H1 (cell line): Measurements from ENCODE around the gene C14orf132.

Experiments used
- CHD2 ChIP-seq: IDR thresholded peaks from 2 replicates; pipeline ENCODE4 v1.6.1; 2012; ENCODE audit warnings: low read length, improper control_type of control experiment
- EZH2 ChIP-seq: fragments of 200-600 bp; sonication (generic); IDR thresholded peaks from 2 replicates; pipeline ENCODE4 v1.7.1; 2012; ENCODE audit warnings: low read depth, mild to moderate bottlenecking, moderate library complexity, low read length, inconsistent platforms; ENCODE audit not compliant: severe bottlenecking
- JUND ChIP-seq: IDR thresholded peaks from 2 replicates; pipeline ENCODE4 v1.6.1; 2011; ENCODE audit warnings: mild to moderate bottlenecking, improper control_type of control experiment, low read length
- NANOG ChIP-seq: IDR thresholded peaks from 2 replicates; pipeline ENCODE4 v1.6.1; 2011; ENCODE audit warnings: low read length, low read depth, mild to moderate bottlenecking, inconsistent platforms; ENCODE audit not compliant: insufficient read depth, poor library complexity, severe bottlenecking
- PHF8 ChIP-seq: fragments of 200-600 bp; sonication (generic); conservative IDR thresholded peaks from 2 replicates; pipeline ENCODE4 v1.7.1; 2012; ENCODE audit warnings: low read depth, mild to moderate bottlenecking, inconsistent platforms, low read length, moderate library complexity
- POLR2AphosphoS5 ChIP-seq: IDR thresholded peaks from 2 replicates; pipeline ENCODE4 v1.6.1; 2011; ENCODE audit warnings: low read depth, low read length
- RFX5 ChIP-seq: IDR thresholded peaks from 2 replicates; pipeline ENCODE4 v1.6.1; 2011; ENCODE audit warnings: low read depth, low read length, improper control_type of control experiment, borderline replicate concordance
- TF ChIP-seq, protein P1 (sequence below), 3 experiments: IDR thresholded peaks; 1 replicate in 2 of 3; 2 replicates in 1 of 3; pipeline versions ENCODE4 v1.5.1 to v1.6.1; 2011; ENCODE audit warnings: low read length in 3 of 3, mild to moderate bottlenecking in 3 of 3, inconsistent platforms in 2 of 3, low read depth in 1 of 3, moderate library complexity in 1 of 3; ENCODE audit not compliant: insufficient read depth in 1 of 3; ENCODE audit errors: control extremely low read depth in 1 of 3

- no peak for TF ChIP-seq CHD2
- no peak for TF ChIP-seq PHF8
- TF ChIP-seq NANOG, result no peak
- TF ChIP-seq EZH2, result no peak
- TF ChIP-seq, protein P1, sequence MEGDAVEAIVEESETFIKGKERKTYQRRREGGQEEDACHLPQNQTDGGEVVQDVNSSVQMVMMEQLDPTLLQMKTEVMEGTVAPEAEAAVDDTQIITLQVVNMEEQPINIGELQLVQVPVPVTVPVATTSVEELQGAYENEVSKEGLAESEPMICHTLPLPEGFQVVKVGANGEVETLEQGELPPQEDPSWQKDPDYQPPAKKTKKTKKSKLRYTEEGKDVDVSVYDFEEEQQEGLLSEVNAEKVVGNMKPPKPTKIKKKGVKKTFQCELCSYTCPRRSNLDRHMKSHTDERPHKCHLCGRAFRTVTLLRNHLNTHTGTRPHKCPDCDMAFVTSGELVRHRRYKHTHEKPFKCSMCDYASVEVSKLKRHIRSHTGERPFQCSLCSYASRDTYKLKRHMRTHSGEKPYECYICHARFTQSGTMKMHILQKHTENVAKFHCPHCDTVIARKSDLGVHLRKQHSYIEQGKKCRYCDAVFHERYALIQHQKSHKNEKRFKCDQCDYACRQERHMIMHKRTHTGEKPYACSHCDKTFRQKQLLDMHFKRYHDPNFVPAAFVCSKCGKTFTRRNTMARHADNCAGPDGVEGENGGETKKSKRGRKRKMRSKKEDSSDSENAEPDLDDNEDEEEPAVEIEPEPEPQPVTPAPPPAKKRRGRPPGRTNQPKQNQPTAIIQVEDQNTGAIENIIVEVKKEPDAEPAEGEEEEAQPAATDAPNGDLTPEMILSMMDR (IDR thresholded peaks at IDR 0.05; ENCODE audit: control extremely low read depth in 1 of 3, insufficient read depth in 1 of 3, low read depth in 1 of 3, low read length in 3 of 3), result no peak
- no peak for TF ChIP-seq RFX5
- TF ChIP-seq JUND, result no peak
- no peak for TF ChIP-seq POLR2AphosphoS5
Measured at GRCh38 chr14:96126783-96127271, 87.7 kb downstream of the C14orf132 start.
